Measurements from ENCODE around the gene CCSAP.
"Not testable (repeated sequence)": the region's sequence is repeated elsewhere in the genome, so short reads cannot be mapped to it uniquely, and the experiment has no call there.

The CCSAP gene

DNA sequence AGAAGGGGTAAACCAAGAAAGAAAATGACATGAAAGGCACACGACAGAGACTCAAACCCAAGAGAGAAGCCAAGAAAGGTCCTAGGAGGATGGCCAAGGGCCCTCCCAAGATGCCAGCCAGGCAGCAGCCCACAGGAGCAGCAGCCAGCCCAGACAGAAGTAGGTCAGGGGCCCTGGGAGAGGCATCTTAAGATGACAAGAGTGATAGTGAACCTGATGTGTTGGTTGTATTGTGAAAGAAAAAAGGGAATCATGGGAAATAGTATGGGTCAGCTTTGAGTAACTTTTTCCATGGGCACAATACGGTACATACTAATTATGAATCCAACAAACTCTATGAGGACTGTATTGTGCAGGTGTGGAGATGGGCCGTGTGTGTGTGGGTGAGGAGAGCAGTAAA lies 3.3 kb downstream of the CCSAP start:
- no peak for TF ChIP-seq Cebpa-rat (IDR thresholded peaks at IDR 0.05)
- Histone ChIP-seq H3K4me2 (peak overlapping the region; percentile 82 to 98 (median 93)), H3K9ac (no peak overlapping the region; a peak in 1 of 22 replicates), H3K4me3 (peak overlapping the region in 4 of 10 experiments; percentile 72 to 79 (median 78); a peak in 3 of 20 replicates), H3K4me1 (peaks cover 42 to 73% (median 63%) of the 10 kb centered on the region in 10 experiments), H3K27me3 (peaks cover 0 to 4% (median 0%) of the 10 kb centered on the region in 11 experiments; a peak in 1 of 22 replicates), H3K36me3 (peaks cover 11 to 15% (median 12%) of the 10 kb centered on the region in 11 experiments), H4K20me1 (peaks cover 0 to 38% (median 0%) of the 10 kb centered on the region in 11 experiments; a peak in 8 of 22 replicates), H3K27ac (peak overlapping the region in 2 of 11 experiments; percentile 2 to 47; a peak in 2 of 22 replicates), H3K9me3 (replicated peaks in 1 of 11) (peaks cover 5 to 12% (median 10%) of the 10 kb centered on the region in 11 experiments)

DNA sequence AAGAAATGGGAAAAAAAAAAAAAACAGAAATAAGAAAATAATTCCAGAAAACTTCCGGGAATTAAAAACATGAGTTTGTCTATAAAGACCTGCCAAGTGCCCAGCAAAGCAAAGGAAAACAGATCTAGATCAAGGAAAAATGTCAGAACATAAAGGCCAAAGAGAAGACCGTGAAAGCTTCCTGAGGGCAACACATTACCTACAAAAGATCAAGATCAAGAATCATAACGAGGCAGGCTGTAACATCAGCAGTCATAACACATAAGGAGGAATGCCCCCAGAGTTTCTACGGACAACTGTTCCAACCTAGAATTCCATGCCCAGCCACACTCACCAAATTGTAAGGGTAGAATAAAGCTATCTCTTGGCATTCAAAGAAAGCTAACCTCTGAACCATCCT lies 3.8 kb downstream of the CCSAP start:
- peaks cover 42 to 73% (median 63%) of the 10 kb centered on the region in 10 experiments for H3K4me1 ChIP-seq
- peak overlapping the region; percentile 82 to 98 (median 93) for H3K4me2 ChIP-seq
- peaks cover 9 to 16% (median 14%) of the 10 kb centered on the region in 11 experiments for H3K9me3 ChIP-seq (replicated peaks in 1 of 11)
- H4K20me1 ChIP-seq = peaks cover 0 to 38% (median 0%) of the 10 kb centered on the region in 11 experiments; a peak in 8 of 22 replicates
- TF ChIP-seq Cebpa-rat (IDR thresholded peaks at IDR 0.05) = no peak
- H3K27ac ChIP-seq = peak overlapping the region in 2 of 11 experiments; percentile 2 to 47; a peak in 3 of 22 replicates
- H3K36me3 ChIP-seq = peaks cover 16 to 19% (median 17%) of the 10 kb centered on the region in 11 experiments
- H3K4me3 ChIP-seq = no peak overlapping the region
- no peak overlapping the region for H3K9ac ChIP-seq
- H3K27me3 ChIP-seq = peaks cover 0 to 1% (median 0%) of the 10 kb centered on the region in 11 experiments; a peak in 1 of 22 replicates

DNA sequence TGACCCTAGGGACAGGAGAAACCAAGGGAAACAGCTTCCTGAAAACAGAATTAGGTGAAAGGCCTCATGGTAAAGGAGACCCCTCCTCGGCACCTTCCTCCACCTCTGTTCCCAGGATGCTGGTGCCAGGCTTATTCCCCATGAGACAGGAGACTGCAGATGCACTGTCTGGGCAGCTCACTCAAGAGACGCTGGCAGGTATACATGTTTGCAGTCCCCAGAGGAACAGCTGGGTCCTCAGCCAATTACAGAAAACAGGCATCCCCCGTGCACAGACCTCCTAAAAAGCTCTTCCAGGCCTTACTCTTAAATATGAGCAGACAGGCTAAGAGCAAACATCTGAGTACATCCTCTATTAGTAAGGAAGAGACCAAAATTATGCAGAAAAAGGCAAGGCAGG lies 6.5 kb downstream of the CCSAP start:
- H3K9ac ChIP-seq = peak overlapping the region in 6 of 11 experiments; percentile 11 to 28 (median 18); a peak in 3 of 22 replicates
- H3K36me3 ChIP-seq = peaks cover 19 to 27% (median 24%) of the 10 kb centered on the region in 11 experiments
- H4K20me1 ChIP-seq = peaks cover 0 to 45% (median 0%) of the 10 kb centered on the region in 11 experiments; a peak in 9 of 22 replicates
- peak overlapping the region in 1 of 11 experiments; percentile 7; a peak in 1 of 22 replicates for H3K27ac ChIP-seq
- H3K4me3 ChIP-seq = no peak overlapping the region
- peaks cover 16 to 24% (median 22%) of the 10 kb centered on the region in 11 experiments for H3K9me3 ChIP-seq (replicated peaks in 1 of 11)
- peaks cover 42 to 60% (median 53%) of the 10 kb centered on the region in 10 experiments for H3K4me1 ChIP-seq
- no peaks in the 10 kb centered on the region for H3K27me3 ChIP-seq
- peak overlapping the region in 9 of 11 experiments; percentile 11 to 88 (median 51); a peak in 18 of 22 replicates for H3K4me2 ChIP-seq
- TF ChIP-seq Cebpa-rat (IDR thresholded peaks at IDR 0.05) = no peak

DNA sequence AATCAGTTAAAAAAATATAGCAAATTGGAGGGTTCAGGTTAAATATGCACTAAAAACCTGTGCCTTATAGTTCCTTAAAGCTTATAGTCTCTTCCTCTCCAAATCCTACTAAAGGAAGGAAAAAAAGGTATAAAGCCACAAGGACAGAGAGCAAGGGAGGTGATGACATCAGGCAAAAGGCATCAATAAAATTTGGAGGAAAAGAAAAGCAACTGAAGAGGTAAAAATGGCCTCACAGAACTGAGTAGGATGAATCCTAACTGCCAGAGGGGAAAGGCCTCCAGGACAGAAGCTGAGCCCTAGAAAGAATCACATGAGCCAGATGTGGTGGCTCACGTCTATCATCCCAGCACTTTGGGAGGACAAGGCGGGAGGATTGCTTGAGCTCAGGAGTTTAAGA lies 8.1 kb downstream of the CCSAP start:
- no peaks in the 10 kb centered on the region for H3K27me3 ChIP-seq
- no peak overlapping the region for H3K4me3 ChIP-seq
- H3K9ac ChIP-seq = no peak overlapping the region
- H3K9me3 ChIP-seq (replicated peaks in 1 of 11) = peaks cover 16 to 24% (median 22%) of the 10 kb centered on the region in 11 experiments
- peaks cover 19 to 34% (median 26%) of the 10 kb centered on the region in 11 experiments for H3K36me3 ChIP-seq
- TF ChIP-seq Cebpa-rat (IDR thresholded peaks at IDR 0.05) = no peak
- H3K4me1 ChIP-seq = peaks cover 28 to 44% (median 37%) of the 10 kb centered on the region in 10 experiments
- peaks cover 0 to 51% (median 5%) of the 10 kb centered on the region in 11 experiments; a peak in 10 of 22 replicates for H4K20me1 ChIP-seq
- H3K27ac ChIP-seq = no peak overlapping the region
- H3K4me2 ChIP-seq = no peak overlapping the region

DNA sequence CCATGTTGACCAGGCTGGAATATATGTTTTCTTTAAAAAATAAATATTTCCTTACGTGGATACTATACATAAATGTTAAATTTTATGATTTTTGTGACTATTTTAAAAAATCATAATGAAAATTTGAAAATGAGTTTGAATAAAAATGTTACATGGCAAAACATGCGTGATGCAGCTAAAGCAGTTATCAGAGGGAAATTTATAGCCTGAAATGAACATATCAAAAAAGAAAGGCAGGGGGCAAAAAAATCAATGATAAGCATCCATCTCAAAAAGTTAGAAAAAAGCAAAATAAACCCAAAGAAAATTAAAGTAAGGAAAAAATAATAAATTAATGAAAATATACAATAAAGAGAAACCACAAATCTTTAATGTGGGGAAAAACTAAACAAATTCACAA lies 8.6 kb downstream of the CCSAP start:
- no peak for TF ChIP-seq Cebpa-rat (IDR thresholded peaks at IDR 0.05)
- Histone ChIP-seq H3K4me3 (no peak overlapping the region), H3K4me2 (no peak overlapping the region), H4K20me1 (peaks cover 0 to 51% (median 5%) of the 10 kb centered on the region in 11 experiments; a peak in 10 of 22 replicates), H3K27me3 (no peaks in the 10 kb centered on the region), H3K9ac (no peak overlapping the region), H3K4me1 (peaks cover 24 to 39% (median 34%) of the 10 kb centered on the region in 10 experiments), H3K36me3 (peaks cover 19 to 37% (median 28%) of the 10 kb centered on the region in 11 experiments), H3K9me3 (replicated peaks in 1 of 11) (peaks cover 16 to 24% (median 22%) of the 10 kb centered on the region in 11 experiments), H3K27ac (no peak overlapping the region)

DNA sequence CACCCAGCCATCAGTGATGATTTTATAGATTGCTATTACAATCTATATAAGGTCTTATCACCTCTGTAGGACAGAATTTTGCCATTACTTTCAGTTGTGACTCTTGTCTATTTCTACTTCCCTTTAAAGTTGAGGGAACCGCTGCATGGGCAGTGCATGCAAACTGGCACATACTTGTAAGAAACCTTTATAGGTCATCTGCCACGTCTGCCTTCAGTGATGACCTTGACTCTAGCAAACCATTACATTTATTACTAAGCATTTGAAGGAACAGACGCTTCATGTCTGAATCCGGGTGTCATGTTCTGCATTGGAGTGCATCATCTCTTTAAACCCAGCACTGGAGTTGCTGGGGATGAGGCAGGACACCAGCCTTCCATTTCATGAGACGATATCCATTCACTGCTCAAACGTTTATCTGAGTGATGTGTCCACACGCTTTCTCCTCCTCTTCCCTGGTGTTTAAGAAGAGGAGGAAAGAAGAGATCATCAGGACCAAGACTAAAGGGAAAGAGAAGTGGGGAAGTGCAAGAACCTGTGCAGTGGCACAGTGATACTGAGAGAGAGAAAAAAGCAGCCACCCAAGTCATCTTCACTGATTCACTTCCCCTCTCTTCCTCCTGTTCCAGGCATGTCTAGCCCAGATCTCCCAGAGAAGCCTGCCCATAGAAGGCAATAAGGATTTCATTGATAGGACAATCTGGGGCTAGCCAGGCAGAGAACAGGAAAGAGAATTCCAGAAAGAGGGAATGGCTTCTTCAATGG lies 14.1 kb downstream of the CCSAP start:
- no peaks in the 10 kb centered on the region for H3K27me3 ChIP-seq
- no peak overlapping the region for H3K4me2 ChIP-seq
- no peak overlapping the region for H3K9ac ChIP-seq
- no peak overlapping the region for H3K27ac ChIP-seq
- H3K36me3 ChIP-seq = peaks cover 19 to 67% (median 44%) of the 10 kb centered on the region in 11 experiments; a peak in 21 of 22 replicates
- H3K4me3 ChIP-seq = no peak overlapping the region
- peaks cover 6 to 38% (median 10%) of the 10 kb centered on the region in 10 experiments; a peak in 13 of 20 replicates for H3K4me1 ChIP-seq
- peaks cover 0 to 40% (median 0%) of the 10 kb centered on the region in 11 experiments; a peak in 7 of 22 replicates for H4K20me1 ChIP-seq
- H3K9me3 ChIP-seq (replicated peaks in 1 of 11) = peaks cover 4 to 5% (median 5%) of the 10 kb centered on the region in 11 experiments; a peak in 19 of 22 replicates
- TF ChIP-seq Cebpa-rat (IDR thresholded peaks at IDR 0.05) = no peak

DNA sequence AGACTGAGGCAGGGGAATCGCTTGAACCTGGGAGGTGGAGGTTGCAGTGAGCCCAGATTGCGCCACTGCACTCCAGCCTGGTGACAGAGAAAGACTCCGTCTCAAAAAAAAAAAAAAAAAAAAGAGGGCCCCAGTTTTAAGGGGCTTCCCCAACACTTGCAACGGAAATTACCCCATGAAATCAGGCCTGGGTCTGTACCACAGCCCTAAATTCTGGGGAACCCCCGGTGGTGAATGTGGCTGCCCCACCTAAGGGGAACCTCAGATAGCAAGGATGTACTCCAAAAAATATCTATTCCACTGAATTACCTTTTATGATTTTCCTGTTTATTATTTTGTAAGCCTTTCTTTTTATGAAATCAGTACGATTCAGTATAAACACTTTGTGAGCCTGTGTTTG lies 15.1 kb downstream of the CCSAP start:
- H3K4me1 ChIP-seq = peaks cover 6 to 38% (median 10%) of the 10 kb centered on the region in 10 experiments; a peak in 13 of 20 replicates

DNA sequence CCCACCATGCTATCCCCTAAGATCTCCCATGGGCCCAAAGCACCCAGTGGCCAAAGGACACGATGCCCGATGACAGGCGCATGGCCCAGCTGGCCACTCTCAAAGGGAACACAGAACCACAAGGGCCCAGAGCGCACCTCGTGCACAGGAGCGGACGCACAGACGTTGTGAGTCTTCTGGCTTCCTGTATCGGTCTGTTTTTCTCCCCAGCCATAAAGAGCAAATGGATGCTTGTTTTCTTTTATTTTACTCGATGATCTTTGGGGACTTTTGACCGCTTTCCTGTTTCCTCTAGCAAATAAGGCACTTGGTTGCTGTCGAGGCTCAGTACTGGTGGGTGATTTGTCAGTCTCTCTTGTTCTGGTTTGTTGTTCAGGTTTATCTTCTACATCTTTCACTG lies 16.2 kb downstream of the CCSAP start:
- Histone ChIP-seq H3K4me1 (peaks cover 6 to 38% (median 10%) of the 10 kb centered on the region in 10 experiments; a peak in 13 of 20 replicates), H4K20me1 (peaks cover 0 to 34% (median 0%) of the 10 kb centered on the region in 11 experiments; a peak in 7 of 22 replicates), H3K27me3 (no peaks in the 10 kb centered on the region), H3K9ac (no peak overlapping the region), H3K27ac (peak overlapping the region in 2 of 11 experiments; percentile 17 to 56; a peak in 3 of 22 replicates), H3K4me3 (no peak overlapping the region), H3K36me3 (peaks cover 36 to 85% (median 59%) of the 10 kb centered on the region in 11 experiments; a peak in 21 of 22 replicates), H3K4me2 (peak overlapping the region in 7 of 11 experiments; percentile 9 to 63 (median 24); a peak in 8 of 22 replicates), H3K9me3 (replicated peaks in 1 of 11) (no peaks in the 10 kb centered on the region)
- no peak for TF ChIP-seq Cebpa-rat (IDR thresholded peaks at IDR 0.05)

More for the DNA sequence above, 15.1 kb downstream of the CCSAP start:
- H3K27ac ChIP-seq; H3K9ac ChIP-seq; H3K27me3 ChIP-seq; H3K9me3 ChIP-seq (replicated peaks in 1 of 11); H3K4me2 ChIP-seq; H3K4me3 ChIP-seq: not testable (repeated sequence)
- H4K20me1 ChIP-seq = peaks cover 0 to 41% (median 0%) of the 10 kb centered on the region in 11 experiments; a peak in 7 of 22 replicates
- H3K36me3 ChIP-seq = peaks cover 25 to 74% (median 49%) of the 10 kb centered on the region in 11 experiments; a peak in 21 of 22 replicates

Measured in BLaER1 treated with 17β-estradiol and CSF1 and Interleukin-3, amounts not matched to agents 10 nM and 100 nM (cell line).